Kidney capillary endothelial cell (primary cell): ENCODE measurements around the gene RAB14.
"Not testable (repeated sequence)": the region's sequence is repeated elsewhere in the genome, so short reads cannot be mapped to it uniquely, and the experiment has no call there.

ENCODE experiments used
- DNase-seq: peaks from one replicate; pipeline ENCODE4 v3.0.0-alpha.2; 2018; ENCODE audit warnings: low spot score

RAB14 gene

DNA sequence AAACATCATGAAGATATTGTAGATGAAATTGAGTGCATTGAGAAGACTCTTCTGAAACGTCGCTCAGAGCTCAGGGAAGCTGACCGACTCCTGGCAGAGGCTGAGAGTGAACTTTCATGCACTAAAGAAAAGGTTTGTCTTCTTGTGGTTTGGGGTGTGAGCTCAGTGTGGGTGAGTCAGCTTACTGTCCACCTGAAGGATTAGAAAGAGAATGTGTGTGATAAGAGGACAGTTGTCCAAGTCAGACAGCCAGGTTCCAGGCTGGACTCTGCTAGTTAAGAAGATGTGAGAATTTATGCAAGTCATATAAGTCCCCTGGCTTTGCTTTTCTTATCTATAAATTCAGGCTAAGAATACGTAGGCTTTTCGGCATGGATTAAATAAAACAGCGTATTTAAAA lies 46.9 kb downstream of the RAB14 start:
- no peak for DNase-seq

DNA sequence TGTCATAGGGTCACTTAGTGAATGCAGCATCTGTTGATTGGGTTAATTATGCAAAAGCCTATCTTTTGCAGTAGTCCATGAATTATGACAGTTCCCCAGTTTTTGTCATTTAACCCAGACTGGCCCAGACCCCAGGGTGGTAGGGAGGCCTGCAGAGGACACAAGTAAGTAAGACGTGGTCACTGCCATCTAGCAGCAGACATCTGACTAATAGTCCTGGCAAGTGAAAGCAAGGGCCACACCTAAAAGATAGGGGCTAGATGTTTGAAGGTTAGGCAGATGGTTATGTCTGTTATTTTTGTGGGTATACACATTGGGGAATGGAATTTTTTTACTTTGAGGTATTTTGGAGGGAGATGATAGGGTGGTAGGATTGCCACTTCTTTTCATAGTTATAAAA lies 48.0 kb downstream of the RAB14 start:
- no peak for DNase-seq

DNA sequence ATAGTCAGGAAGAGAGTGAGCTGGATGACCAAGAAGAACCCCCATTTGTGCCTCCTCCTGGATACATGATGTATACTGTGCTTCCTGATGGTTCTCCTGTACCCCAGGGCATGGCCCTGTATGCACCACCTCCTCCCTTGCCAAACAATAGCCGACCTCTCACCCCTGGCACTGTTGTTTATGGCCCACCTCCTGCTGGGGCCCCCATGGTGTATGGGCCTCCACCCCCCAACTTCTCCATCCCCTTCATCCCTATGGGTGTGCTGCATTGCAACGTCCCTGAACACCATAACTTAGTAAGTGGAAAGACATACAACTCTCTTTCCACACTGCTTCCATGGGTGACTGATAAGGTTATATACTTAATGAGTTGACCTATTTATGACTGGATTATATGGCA lies 51.5 kb downstream of the RAB14 start:
- no peak for DNase-seq

DNA sequence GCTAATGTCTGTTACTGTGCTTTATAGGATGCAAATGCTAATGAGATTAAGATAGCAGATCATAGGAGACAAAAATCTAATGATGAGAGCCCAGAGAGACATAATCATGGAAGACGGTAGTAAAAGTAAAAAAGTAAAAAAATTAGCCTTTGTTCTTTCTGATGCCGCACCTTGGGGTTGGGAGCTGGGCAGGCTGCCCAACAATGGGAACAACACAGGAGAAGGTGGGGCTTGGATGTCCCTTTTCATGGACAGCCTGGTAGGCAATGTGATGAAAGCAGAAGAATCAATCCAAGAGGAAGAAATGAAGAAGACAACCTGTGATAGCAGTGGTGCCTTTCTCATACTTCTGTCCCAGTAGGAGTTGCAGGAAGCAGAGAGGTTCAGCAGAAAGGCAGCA lies 57.2 kb downstream of the RAB14 start:
- no peak for DNase-seq

DNA sequence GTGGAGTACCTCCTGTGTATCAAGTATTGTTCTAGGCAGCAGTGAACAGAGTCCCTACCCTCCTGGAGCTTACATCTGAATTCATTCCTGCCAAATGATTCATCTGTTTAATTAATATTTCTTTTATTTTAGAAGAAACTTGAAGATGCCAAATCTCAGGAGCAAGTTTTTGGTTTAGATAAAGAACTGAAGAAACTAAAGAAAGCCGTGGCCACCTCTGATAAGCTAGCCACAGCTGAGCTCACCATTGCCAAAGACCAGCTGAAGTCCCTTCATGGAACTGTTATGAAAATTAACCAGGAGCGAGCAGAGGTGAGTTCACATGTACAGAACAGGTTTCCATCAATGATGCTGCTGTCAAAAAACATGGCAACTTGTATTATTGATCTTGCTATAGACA lies 57.9 kb downstream of the RAB14 start:
- no peak for DNase-seq

DNA sequence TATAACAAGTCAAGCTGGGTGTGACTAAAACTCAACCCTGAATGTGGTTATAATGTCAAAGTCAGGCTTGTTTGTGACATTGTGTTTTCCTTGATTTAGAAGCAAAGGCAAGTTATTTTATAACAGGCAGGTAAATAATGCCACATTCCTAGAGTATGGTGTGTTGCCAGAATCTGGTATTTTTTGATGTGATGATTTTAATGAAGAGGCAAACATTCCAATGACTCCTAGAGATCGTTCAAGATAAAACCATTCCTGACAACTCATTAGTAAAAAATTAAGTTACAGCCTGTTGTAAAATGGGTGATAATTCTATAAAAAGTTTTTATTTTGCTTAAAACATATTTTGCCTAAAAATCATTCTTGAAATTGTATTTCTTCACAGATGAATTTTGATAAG lies 60.0 kb downstream of the RAB14 start:
- DNase-seq: no peak

DNA sequence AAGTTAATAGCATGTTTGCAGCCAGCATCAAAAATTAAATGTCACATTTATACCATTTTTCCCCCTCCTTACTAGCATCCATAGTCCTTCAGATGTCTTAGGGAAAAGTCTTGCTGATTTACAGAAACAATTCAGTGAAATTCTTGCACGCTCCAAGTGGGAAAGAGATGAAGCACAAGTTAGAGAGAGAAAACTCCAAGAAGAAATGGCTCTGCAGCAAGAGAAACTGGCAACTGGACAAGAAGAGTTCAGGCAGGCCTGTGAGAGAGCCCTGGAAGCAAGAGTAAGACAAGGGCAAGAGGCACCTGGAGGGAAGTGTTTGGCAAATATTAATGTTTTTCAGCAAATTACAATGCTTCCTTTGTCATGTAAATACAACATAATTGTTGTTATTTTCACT lies 60.4 kb downstream of the RAB14 start:
- no peak for DNase-seq

DNA sequence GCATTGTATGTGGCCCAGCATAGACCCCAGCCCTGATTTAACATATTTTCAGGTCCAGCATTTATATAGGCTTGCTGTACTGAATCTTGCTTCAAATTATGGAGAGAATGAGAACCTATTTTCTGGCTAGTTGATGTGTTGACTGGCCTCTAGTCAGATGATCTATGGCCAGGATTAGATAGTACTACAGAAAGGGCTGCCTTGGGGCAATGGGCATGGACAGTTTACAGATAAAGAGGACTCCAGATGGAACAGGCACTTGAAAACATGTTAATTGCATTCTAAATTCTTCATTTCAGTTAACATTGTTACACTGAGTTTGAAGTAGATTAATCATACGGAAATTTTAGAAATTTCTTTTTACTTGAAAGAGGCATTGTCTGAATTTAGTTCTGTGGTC lies 61.5 kb downstream of the RAB14 start:
- DNase-seq: no peak

DNA sequence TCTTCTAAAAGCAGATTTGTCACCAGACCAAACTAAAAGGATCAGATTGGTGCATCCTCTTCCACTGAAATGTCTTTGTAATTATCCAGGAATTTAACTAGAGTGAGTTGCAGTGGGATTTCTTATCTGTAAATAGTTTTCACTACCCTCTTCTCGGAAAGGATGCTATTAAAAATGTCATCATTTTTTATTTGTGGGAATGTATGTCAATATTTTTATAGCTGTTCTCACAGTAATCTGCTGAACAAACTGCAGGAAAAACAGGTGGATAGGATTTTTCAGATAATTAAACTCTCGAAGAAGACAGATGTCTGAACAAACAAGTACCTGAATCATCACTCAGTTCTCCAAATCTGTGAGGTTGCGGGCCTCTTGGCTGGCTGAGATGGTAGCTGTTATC lies 62.7 kb downstream of the RAB14 start:
- no peak for DNase-seq

DNA sequence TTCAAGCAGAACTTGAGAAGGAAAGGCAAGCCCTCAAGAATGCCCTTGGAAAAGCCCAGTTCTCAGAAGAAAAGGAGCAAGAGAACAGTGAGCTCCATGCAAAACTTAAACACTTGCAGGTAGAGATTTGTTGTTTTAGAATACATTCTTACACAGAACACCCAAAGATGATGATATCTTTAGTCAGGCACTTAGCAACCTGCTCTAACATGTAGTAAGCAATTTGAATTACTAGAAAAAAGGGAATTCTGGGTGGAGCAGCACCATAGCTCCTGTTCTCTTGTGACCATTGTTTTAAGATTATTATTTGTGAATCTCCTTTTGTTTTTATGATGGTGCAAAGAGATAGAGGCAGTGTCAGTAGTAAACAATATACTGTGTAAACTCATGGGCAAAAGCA lies 63.1 kb downstream of the RAB14 start:
- DNase-seq: no peak

DNA sequence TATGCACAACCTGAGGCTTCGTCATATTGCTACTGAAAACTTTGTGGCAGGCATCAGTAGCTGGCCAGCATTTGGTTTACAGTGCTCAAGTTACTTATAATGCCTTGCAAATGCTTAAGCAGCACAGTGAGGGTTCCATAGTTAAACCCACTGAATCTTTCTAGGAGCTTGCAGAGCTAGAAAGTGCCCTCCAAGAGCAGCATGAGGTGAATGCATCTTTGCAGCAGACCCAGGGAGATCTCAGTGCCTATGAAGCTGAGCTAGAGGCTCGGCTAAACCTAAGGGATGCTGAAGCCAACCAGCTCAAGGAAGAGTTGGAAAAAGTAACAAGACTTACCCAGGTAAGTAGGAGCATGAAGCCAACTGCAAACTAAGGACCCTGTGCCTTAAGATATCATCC lies 66.0 kb downstream of the RAB14 start:
- DNase-seq: no peak

DNA sequence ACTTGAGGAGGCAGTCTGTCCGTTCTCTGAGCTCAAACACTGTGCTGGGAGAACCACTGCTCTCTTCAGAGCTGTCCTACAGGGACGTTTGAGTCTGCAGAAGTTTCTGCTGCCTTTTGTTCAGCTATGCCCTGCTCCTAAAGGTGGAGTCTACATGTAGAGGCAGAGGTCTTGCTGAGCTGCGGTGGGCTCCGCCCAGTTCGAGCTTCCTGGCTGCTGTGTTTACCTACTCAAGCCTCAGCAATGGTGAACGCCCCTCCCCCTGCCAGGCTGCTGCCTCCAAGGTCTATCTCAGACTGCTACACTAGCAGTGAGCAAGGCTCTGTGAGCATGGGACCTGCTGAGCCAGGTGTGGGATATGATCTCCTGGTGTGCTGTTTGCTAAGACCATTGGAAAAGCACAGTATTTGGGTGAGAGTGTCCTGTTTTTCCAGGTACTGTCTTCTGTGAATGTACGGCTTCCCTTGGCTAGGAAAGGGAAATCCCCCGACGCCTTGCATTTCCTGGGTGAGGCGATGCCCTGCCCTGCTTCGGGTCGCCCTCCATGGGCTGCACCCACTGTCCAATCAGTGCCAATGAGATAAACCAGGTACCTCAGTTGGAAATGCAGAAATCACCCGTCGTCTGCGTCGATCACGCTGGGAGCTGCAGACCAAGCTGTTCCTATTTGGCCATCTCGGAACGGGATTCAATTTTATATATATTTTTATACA lies 68.4 kb downstream of the RAB14 start:
- DNase-seq: no peak

DNA sequence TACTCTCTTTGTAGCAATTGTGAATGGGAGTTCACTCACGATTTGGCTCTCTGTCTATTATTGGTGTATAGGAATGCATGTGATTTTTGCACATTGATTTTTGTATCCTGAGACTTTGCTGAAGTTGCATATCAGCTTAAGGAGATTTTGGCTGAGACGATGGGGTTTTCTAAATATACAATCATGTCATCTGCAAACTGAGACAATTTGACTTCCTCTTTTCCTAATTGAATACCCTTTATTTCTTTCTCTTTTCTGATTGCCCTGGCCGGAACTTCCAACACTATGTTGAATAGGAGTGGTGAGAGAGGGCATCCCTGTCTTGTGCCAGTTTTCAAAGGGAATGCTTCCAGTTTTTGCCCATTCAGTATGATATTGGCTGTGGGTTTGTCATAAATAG lies 72.3 kb downstream of the RAB14 start:
- not testable (repeated sequence) for DNase-seq
